Measurements from ENCODE around the gene THSD1.

The THSD1 gene

DNA sequence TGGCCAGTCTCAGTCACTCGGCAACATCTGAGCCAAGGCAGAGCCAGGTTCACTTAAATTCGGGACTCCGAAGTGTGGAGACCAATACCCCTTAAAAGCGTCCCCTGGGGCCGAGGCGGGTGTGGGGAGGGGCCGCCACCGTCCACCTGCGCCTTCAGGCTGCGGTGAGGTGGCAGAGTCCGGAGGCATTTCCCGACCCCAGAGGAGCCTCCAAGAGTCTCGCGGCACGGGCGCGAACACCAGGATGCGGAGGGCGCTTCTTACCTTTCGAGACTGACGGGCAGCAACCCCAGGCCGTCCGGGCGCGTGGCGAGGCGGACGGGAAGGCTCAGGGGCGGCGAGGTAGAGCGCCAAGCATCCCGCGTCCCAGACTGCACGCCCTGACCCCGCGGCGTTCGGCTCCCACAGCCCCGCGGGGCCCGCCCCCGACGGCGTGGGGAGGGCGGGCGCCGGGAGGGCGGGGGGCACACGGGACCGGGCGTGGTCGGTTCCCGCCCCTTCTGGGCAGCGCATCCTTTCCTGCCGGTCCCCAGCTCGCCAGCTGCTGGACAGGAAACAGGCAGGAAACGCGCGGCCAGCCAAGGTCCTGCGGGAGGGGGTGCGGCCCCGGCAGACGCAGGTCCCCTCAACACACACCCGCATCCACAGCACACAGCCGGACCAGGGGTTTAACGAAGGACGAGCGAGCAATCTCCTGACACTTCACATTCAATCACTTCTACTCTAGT is at the start of gene THSD1:
Gene THSD1, minus strand, starts transcription at position 406 of the 728 bp plus-strand sequence. CDS start 3,572 bp downstream, outside the sequence.
- no peaks in the 10 kb centered on the region for H3K36me3 ChIP-seq (ENCODE audit: insufficient read depth, low read length)
- peak within 1 kb of the TSS; percentile 51 for H3K9ac ChIP-seq (ENCODE audit: insufficient read length)
- TF ChIP-seq EZH2 (IDR thresholded peaks at IDR 0.05), result no peak
- TF ChIP-seq POLR2AphosphoS5 (IDR thresholded peaks at IDR 0.05; ENCODE audit: borderline replicate concordance, low read depth, low read length), result no peak; the same call in 1 of the 2 replicates
- DNase-seq (ENCODE audit: low read depth, low spot score), result no peak
- H3K27ac ChIP-seq, result no peak within 1 kb of the TSS
- H3K4me3 ChIP-seq, result peak within 1 kb of the TSS; percentile 75
- no peaks in the 10 kb centered on the region for H3K9me3 ChIP-seq (ENCODE audit: low read depth, low read length)

GRCh38 chr13:52455677-52456041 is 49.7 kb upstream of the THSD1 start:
- Histone ChIP-seq H3K36me3 (ENCODE audit: insufficient read depth, low read length) (peaks cover 41% of the 10 kb centered on the region), H3K4me3 (peak overlapping the region; percentile 86)
- DNase-seq (ENCODE audit: low read depth, low spot score), result no peak

GRCh38 chr13:52454820-52455676 is 49.1 kb upstream of the THSD1 start, which contains the start of gene CKAP2:
TSS of gene CKAP2 (plus strand) at chr13:52455478. CDS start at chr13:52455557, 79 bp downstream.
- H3K9me3 ChIP-seq (ENCODE audit: low read depth, low read length), result no peaks in the 10 kb centered on the region
- H3K36me3 ChIP-seq (ENCODE audit: insufficient read depth, low read length), result peaks cover 35% of the 10 kb centered on the region
- peak; percentile 92 for TF ChIP-seq POLR2AphosphoS5 (IDR thresholded peaks at IDR 0.05; ENCODE audit: borderline replicate concordance, low read depth, low read length)
- TF ChIP-seq FOXP2 (optimal IDR thresholded peaks at IDR 0.05; ENCODE audit: control extremely low read depth, extremely low read length, insufficient read depth), result no peak
- no peak for TF ChIP-seq EZH2 (IDR thresholded peaks at IDR 0.05)
- peak within 1 kb of the TSS; percentile 85 for H3K9ac ChIP-seq (ENCODE audit: insufficient read length)
- DNase-seq (ENCODE audit: low read depth, low spot score), result peak; percentile 77
- H3K27ac ChIP-seq, result peak within 1 kb of the TSS; percentile 84
- peak within 1 kb of the TSS; percentile 86 for H3K4me3 ChIP-seq

More at GRCh38 chr13:52455677-52456041, 49.7 kb upstream of the THSD1 start:
- peak; percentile 21; the same call in 1 of the 2 replicates for TF ChIP-seq POLR2AphosphoS5 (IDR thresholded peaks at IDR 0.05; ENCODE audit: borderline replicate concordance, low read depth, low read length)
- TF ChIP-seq EZH2 (IDR thresholded peaks at IDR 0.05), result no peak
- TF ChIP-seq FOXP2 (optimal IDR thresholded peaks at IDR 0.05; ENCODE audit: control extremely low read depth, extremely low read length, insufficient read depth), result no peak
- H3K9ac ChIP-seq (ENCODE audit: insufficient read length), result peak overlapping the region; percentile 85
- peak overlapping the region; percentile 84 for H3K27ac ChIP-seq
- H3K9me3 ChIP-seq (ENCODE audit: low read depth, low read length), result no peaks in the 10 kb centered on the region

- no peak for DNase-seq (ENCODE audit: low read depth, low spot score)
Measured at GRCh38 chr13:52454459-52454819, 48.5 kb upstream of the THSD1 start.

GRCh38 chr13:52452470-52452869 is 46.5 kb upstream of the THSD1 start:
- H3K9ac ChIP-seq (ENCODE audit: insufficient read length), result no peak overlapping the region
- TF ChIP-seq EZH2 (IDR thresholded peaks at IDR 0.05), result no peak
- no peak for TF ChIP-seq POLR2AphosphoS5 (IDR thresholded peaks at IDR 0.05; ENCODE audit: borderline replicate concordance, low read depth, low read length)
- TF ChIP-seq FOXP2 (optimal IDR thresholded peaks at IDR 0.05; ENCODE audit: control extremely low read depth, extremely low read length, insufficient read depth), result no peak
- DNase-seq (ENCODE audit: low read depth, low spot score), result no peak

More at GRCh38 chr13:52454459-52454819, 48.5 kb upstream of the THSD1 start:
- H3K9me3 ChIP-seq (ENCODE audit: low read depth, low read length), result no peaks in the 10 kb centered on the region
- no peak for TF ChIP-seq FOXP2 (optimal IDR thresholded peaks at IDR 0.05; ENCODE audit: control extremely low read depth, extremely low read length, insufficient read depth)
- no peak for TF ChIP-seq POLR2AphosphoS5 (IDR thresholded peaks at IDR 0.05; ENCODE audit: borderline replicate concordance, low read depth, low read length)
- TF ChIP-seq EZH2 (IDR thresholded peaks at IDR 0.05), result no peak
- H3K36me3 ChIP-seq (ENCODE audit: insufficient read depth, low read length), result peaks cover 29% of the 10 kb centered on the region
- H3K9ac ChIP-seq (ENCODE audit: insufficient read length), result peak overlapping the region; percentile 85
- no peak overlapping the region; the same call in 1 of the 2 replicates for H3K27ac ChIP-seq
- peak overlapping the region; percentile 86 for H3K4me3 ChIP-seq

DNA sequence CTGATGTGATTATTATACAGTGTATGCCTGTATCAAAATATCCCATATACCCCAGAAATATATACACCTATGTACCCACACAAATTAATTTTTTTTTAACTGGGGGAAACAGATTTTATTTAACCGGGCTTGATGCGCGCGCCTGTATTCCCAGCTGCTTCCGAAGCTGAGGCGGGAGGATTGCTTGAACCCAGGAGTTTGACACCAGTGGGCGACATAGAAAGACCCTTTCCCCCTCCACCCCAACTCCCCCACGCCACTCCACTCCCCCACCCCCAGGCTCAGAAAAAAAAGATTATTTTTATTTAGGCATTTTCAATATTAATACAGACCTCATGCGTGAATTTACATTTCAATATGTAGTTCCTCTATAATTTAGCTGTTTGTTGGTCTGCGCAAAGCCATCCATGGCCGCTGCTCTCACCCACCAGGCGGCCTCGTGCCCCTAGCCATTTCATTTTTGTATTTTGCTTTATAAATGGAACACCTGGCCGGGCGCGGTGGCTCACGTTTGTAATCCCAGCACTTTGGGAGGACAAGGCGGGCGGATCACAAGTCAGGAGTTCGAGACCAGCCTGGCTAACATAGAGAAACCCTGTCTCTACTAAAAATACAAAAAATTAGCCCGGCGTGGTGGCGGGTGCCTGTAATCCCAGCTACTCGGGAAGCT is 45.3 kb upstream of the THSD1 start:
- no peak for DNase-seq (ENCODE audit: low read depth, low spot score)
- Histone ChIP-seq H3K9me3 (ENCODE audit: low read depth, low read length) (no peaks in the 10 kb centered on the region), H3K4me3 (peak overlapping the region; percentile 94), H3K36me3 (ENCODE audit: insufficient read depth, low read length) (peaks cover 3% of the 10 kb centered on the region), H3K27ac (no peak overlapping the region), H3K9ac (ENCODE audit: insufficient read length) (no peak overlapping the region)
- no peak for TF ChIP-seq EZH2 (IDR thresholded peaks at IDR 0.05)
- TF ChIP-seq POLR2AphosphoS5 (IDR thresholded peaks at IDR 0.05; ENCODE audit: borderline replicate concordance, low read depth, low read length), result no peak
- TF ChIP-seq FOXP2 (optimal IDR thresholded peaks at IDR 0.05; ENCODE audit: control extremely low read depth, extremely low read length, insufficient read depth), result no peak

More at GRCh38 chr13:52452470-52452869, 46.5 kb upstream of the THSD1 start:
- Histone ChIP-seq H3K9me3 (ENCODE audit: low read depth, low read length) (no peaks in the 10 kb centered on the region), H3K27ac (no peak overlapping the region), H3K4me3 (no peak overlapping the region), H3K36me3 (ENCODE audit: insufficient read depth, low read length) (peaks cover 13% of the 10 kb centered on the region)

DNA sequence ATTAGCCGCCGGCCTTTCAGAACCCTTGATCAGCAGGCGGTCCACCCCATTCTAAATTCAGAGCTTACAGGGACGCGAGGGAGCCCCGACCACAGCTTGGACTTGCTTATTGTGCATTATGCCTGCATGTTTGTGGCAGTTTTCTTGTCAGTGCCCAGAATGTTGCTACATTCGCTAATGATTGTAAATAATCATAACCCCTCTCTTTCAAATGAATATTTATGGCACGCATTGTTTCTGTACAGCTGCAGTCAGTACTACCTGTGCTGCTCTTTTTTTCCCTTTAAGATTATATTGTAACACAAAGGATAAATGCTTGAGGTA is 44.8 kb upstream of the THSD1 start:
- Histone ChIP-seq H3K9ac (ENCODE audit: insufficient read length) (peak overlapping the region; percentile 46), H3K27ac (no peak overlapping the region), H3K36me3 (ENCODE audit: insufficient read depth, low read length) (peaks cover 5% of the 10 kb centered on the region; the same call in 1 of the 2 replicates), H3K9me3 (ENCODE audit: low read depth, low read length) (no peaks in the 10 kb centered on the region), H3K4me3 (peak overlapping the region; percentile 94)
- DNase-seq (ENCODE audit: low read depth, low spot score), result no peak
- TF ChIP-seq POLR2AphosphoS5 (IDR thresholded peaks at IDR 0.05; ENCODE audit: borderline replicate concordance, low read depth, low read length) (no peak), FOXP2 (optimal IDR thresholded peaks at IDR 0.05; ENCODE audit: control extremely low read depth, extremely low read length, insufficient read depth) (no peak), EZH2 (IDR thresholded peaks at IDR 0.05) (no peak)
